Naive thymus-derived CD8-positive, alpha-beta T cell (primary cell): Measurements from ENCODE around the gene PLP2. TPM values are rescaled to one million over a fixed set of nuclear protein-coding genes. Genes with fewer than 3 reads are reported as not detected.

Source experiments
- ATAC-seq, 2 donors: fragments of 150-1000 bp; cut with Tn5 transposase in 1 of 2; sonication (Bioruptor Pico), chemical (Tn5 transposase) in 1 of 2; 1 replicate in 1 of 2; 2 replicates in 1 of 2; pipeline ENCODE4 v1.10.0; 2021; ENCODE audit warnings: mild to moderate bottlenecking in 2 of 2, moderate library complexity in 2 of 2
- POLR2A ChIA-PET: fragments of 350-600 bp; sonication (Branson Sonifier 250); formaldehyde crosslinking; loops from one replicate; lab custom pipeline; 2021; ENCODE audit warnings: antibody characterized with exemption; lab: Charles Lee
- DNase-seq, 10 donors: peaks; one replicate each; pipeline versions ENCODE4 v3.0.0 to v3.0.0-alpha.2; 2020 to 2022
- H3K27ac Mint-ChIP-seq, 10 donors: one replicate each; pipeline ENCODE4 v1.8.0; 2020 to 2022; ENCODE audit warnings: mild to moderate bottlenecking in 10 of 10, mixed read lengths in 10 of 10, moderate library complexity in 4 of 10, inconsistent platforms in 1 of 10
- H3K27me3 Mint-ChIP-seq, 5 donors: one replicate each; pipeline ENCODE4 v1.8.0; 2021 to 2022; ENCODE audit warnings: mixed read lengths in 5 of 5
- H3K36me3 Mint-ChIP-seq, 3 donors: one replicate each; pipeline ENCODE4 v1.8.0; 2020 to 2022; ENCODE audit warnings: mixed read lengths in 3 of 3, mild to moderate bottlenecking in 2 of 3, inconsistent platforms in 1 of 3
- H3K4me1 Mint-ChIP-seq, 4 donors: one replicate each; pipeline ENCODE4 v1.8.0; 2021 to 2022; ENCODE audit warnings: mixed read lengths in 4 of 4
- H3K4me3 Mint-ChIP-seq, 10 donors: one replicate each; pipeline ENCODE4 v1.8.0; 2020 to 2022; ENCODE audit warnings: mild to moderate bottlenecking in 10 of 10, mixed read lengths in 10 of 10, moderate library complexity in 6 of 10, inconsistent platforms in 1 of 10
- H3K9me3 Mint-ChIP-seq, 9 donors: one replicate each; pipeline ENCODE4 v1.8.0; 2020 to 2022; ENCODE audit warnings: mixed read lengths in 9 of 9, mild to moderate bottlenecking in 3 of 9, inconsistent platforms in 1 of 9, moderate library complexity in 1 of 9
- polyA plus RNA-seq, 3 donors: library from polyadenylated mRNA; unstranded; fragments of 300-500 nt; fragmentation: Illumina TruSeq; gene quantifications; one replicate each; pipeline ENCODE4 v1.2.3, GENCODE V29; 2021
- total RNA-seq, 8 experiments: library from RNA in 2 of 8; stranded (reverse) in 2 of 8; gene quantifications; one replicate each; pipeline ENCODE4 v1.2.3 and lab custom pipeline; 2021 to 2026

PLP2 gene
- total and polyA plus RNA-seq, 5 experiments from 2014 or later, result 6.4 to 141 (median 117) TPM

- DNase-seq (no peak), ATAC-seq (peak; percentile 65 to 68)
- H3K9me3 Mint-ChIP-seq, result peaks cover 0 to 2% (median 0%) of the 10 kb centered on the region in 9 donors
- no peak overlapping the region for H3K4me3 Mint-ChIP-seq
- POLR2A ChIA-PET, result no interaction called here
- H3K4me1 Mint-ChIP-seq, result peaks cover 15 to 29% (median 22%) of the 10 kb centered on the region in 4 donors
- H3K36me3 Mint-ChIP-seq, result peaks cover 0 to 51% (median 0%) of the 10 kb centered on the region in 3 donors
- H3K27ac Mint-ChIP-seq, result peak overlapping the region in 5 of 10 donors; percentile 27 to 80 (median 74)
- no peaks in the 10 kb centered on the region for H3K27me3 Mint-ChIP-seq
Observed at GRCh38 chrX:49177338-49177833, 5.7 kb downstream of the PLP2 start.

GRCh38 chrX:49177873-49178480 lies 6.3 kb downstream of the PLP2 start:
- no peak for ATAC-seq
- H3K27ac Mint-ChIP-seq, result peak overlapping the region in 4 of 10 donors; percentile 27 to 80 (median 54)
- DNase-seq, result no peak

GRCh38 chrX:49178537-49178936 lies 6.8 kb downstream of the PLP2 start:
- Mint-ChIP-seq H3K4me1 (peaks cover 9 to 21% (median 15%) of the 10 kb centered on the region in 4 donors), H3K27me3 (no peaks in the 10 kb centered on the region), H3K4me3 (no peak overlapping the region), H3K36me3 (peaks cover 0 to 58% (median 0%) of the 10 kb centered on the region in 3 donors), H3K9me3 (peaks cover 0 to 2% (median 0%) of the 10 kb centered on the region in 9 donors), H3K27ac (no peak overlapping the region)
- ATAC-seq, result no peak
- DNase-seq, result no peak
- POLR2A ChIA-PET, result no interaction called here

More at GRCh38 chrX:49177873-49178480, 6.3 kb downstream of the PLP2 start:
- Mint-ChIP-seq H3K36me3 (peaks cover 0 to 56% (median 0%) of the 10 kb centered on the region in 3 donors), H3K4me1 (peaks cover 12 to 25% (median 19%) of the 10 kb centered on the region in 4 donors), H3K9me3 (peaks cover 0 to 2% (median 0%) of the 10 kb centered on the region in 9 donors), H3K4me3 (no peak overlapping the region), H3K27me3 (no peaks in the 10 kb centered on the region)
- POLR2A ChIA-PET, result no interaction called here

GRCh38 chrX:49179358-49179757 lies 7.7 kb downstream of the PLP2 start:
- H3K27me3 Mint-ChIP-seq, result no peaks in the 10 kb centered on the region
- H3K4me3 Mint-ChIP-seq, result no peak overlapping the region
- peaks cover 0 to 2% (median 0%) of the 10 kb centered on the region in 9 donors for H3K9me3 Mint-ChIP-seq
- H3K27ac Mint-ChIP-seq, result peak overlapping the region in 1 of 10 donors; percentile 27
- DNase-seq (no peak), ATAC-seq (no peak)
- POLR2A ChIA-PET, result interaction anchor here (0.6 kb wide), 1 partner anchor 8 kb away, joined by 4 read pairs; the partner anchor contains the start of gene PLP2
- H3K4me1 Mint-ChIP-seq, result peaks cover 12 to 26% (median 14%) of the 10 kb centered on the region in 4 donors
- H3K36me3 Mint-ChIP-seq, result peaks cover 0 to 54% (median 0%) of the 10 kb centered on the region in 3 donors

GRCh38 chrX:49183701-49184281 lies 12.1 kb downstream of the PLP2 start:
- DNase-seq (no peak), ATAC-seq (no peak)
- Mint-ChIP-seq H3K36me3 (peaks cover 0 to 32% (median 0%) of the 10 kb centered on the region in 3 donors), H3K9me3 (no peaks in the 10 kb centered on the region), H3K4me3 (peak overlapping the region in 7 of 10 donors; percentile 2 to 81 (median 15)), H3K27me3 (no peaks in the 10 kb centered on the region), H3K4me1 (peaks cover 8 to 33% (median 14%) of the 10 kb centered on the region in 4 donors), H3K27ac (peak overlapping the region in 4 of 10 donors; percentile 22 to 83 (median 45))
- POLR2A ChIA-PET, result interaction anchor here (0.7 kb wide), 1 partner anchor 28 kb away, joined by 3 read pairs; no protein-coding TSS in a partner anchor

GRCh38 chrX:49184294-49185281 lies 12.9 kb downstream of the PLP2 start:
- POLR2A ChIA-PET, result interaction anchor here (0.7 to 1.7 kb wide), 3 partner anchors 12 to 29 kb away, joined by 3 to 5 read pairs (median 4); no protein-coding TSS in a partner anchor

GRCh38 chrX:49186125-49187027 lies 14.7 kb downstream of the PLP2 start, which contains the start of gene PRICKLE3:
TSS of gene PRICKLE3 (minus strand) at chrX:49186373. CDS start at chrX:49186297, 76 bp downstream.
- POLR2A ChIA-PET, result interaction anchor here (0.6 to 1.7 kb wide), 3 partner anchors 20 to 127 kb away, joined by 3 to 4 read pairs (median 3); no protein-coding TSS in a partner anchor
- peaks cover 0 to 10% (median 0%) of the 10 kb centered on the region in 3 donors for H3K36me3 Mint-ChIP-seq
- H3K27me3 Mint-ChIP-seq, result no peaks in the 10 kb centered on the region
- H3K9me3 Mint-ChIP-seq, result no peaks in the 10 kb centered on the region
- DNase-seq (peak; percentile 53 to 86 (median 62)), ATAC-seq (peak; percentile 17 to 34)
- peak within 1 kb of the TSS in 6 of 10 donors; percentile 22 to 83 (median 68) for H3K27ac Mint-ChIP-seq
- H3K4me1 Mint-ChIP-seq, result peaks cover 13 to 33% (median 26%) of the 10 kb centered on the region in 4 donors
- peak within 1 kb of the TSS; percentile 73 to 91 (median 80) for H3K4me3 Mint-ChIP-seq

More at GRCh38 chrX:49184294-49185281, 12.9 kb downstream of the PLP2 start:
- peaks cover 0 to 25% (median 0%) of the 10 kb centered on the region in 3 donors for H3K36me3 Mint-ChIP-seq
- ATAC-seq (peak; percentile 49 to 52), DNase-seq (peak in 1 of 10 donors; percentile 24)
- H3K4me1 Mint-ChIP-seq, result peaks cover 11 to 33% (median 15%) of the 10 kb centered on the region in 4 donors
- H3K9me3 Mint-ChIP-seq, result no peaks in the 10 kb centered on the region
- peak overlapping the region in 7 of 10 donors; percentile 36 to 83 (median 73) for H3K27ac Mint-ChIP-seq
- peak overlapping the region; percentile 73 to 91 (median 80) for H3K4me3 Mint-ChIP-seq
- H3K27me3 Mint-ChIP-seq, result no peaks in the 10 kb centered on the region

GRCh38 chrX:49187028-49187394 lies 15.3 kb downstream of the PLP2 start:
- ATAC-seq (no peak), DNase-seq (no peak)
- POLR2A ChIA-PET, result interaction anchor here (1.0 kb wide), 1 partner anchor 22 kb away, joined by 3 read pairs; no protein-coding TSS in a partner anchor
- Mint-ChIP-seq H3K27ac (peak overlapping the region in 1 of 10 donors; percentile 71), H3K4me1 (peaks cover 13 to 33% (median 27%) of the 10 kb centered on the region in 4 donors), H3K9me3 (no peaks in the 10 kb centered on the region), H3K27me3 (no peaks in the 10 kb centered on the region), H3K4me3 (peak overlapping the region in 7 of 10 donors; percentile 30 to 91 (median 77)), H3K36me3 (peaks cover 0 to 10% (median 0%) of the 10 kb centered on the region in 3 donors)

GRCh38 chrX:49187526-49187925 lies 15.8 kb downstream of the PLP2 start:
- ATAC-seq, result no peak
- H3K27ac Mint-ChIP-seq, result peak overlapping the region in 3 of 10 donors; percentile 27 to 80 (median 60)
- peaks cover 0 to 6% (median 0%) of the 10 kb centered on the region in 3 donors for H3K36me3 Mint-ChIP-seq
- DNase-seq, result no peak
- peaks cover 10 to 33% (median 31%) of the 10 kb centered on the region in 4 donors for H3K4me1 Mint-ChIP-seq
- H3K9me3 Mint-ChIP-seq, result no peaks in the 10 kb centered on the region
- no peaks in the 10 kb centered on the region for H3K27me3 Mint-ChIP-seq
- POLR2A ChIA-PET, result no interaction called here
- H3K4me3 Mint-ChIP-seq, result peak overlapping the region in 2 of 10 donors; percentile 20 to 38

GRCh38 chrX:49188468-49189076 lies 16.9 kb downstream of the PLP2 start:
- H3K36me3 Mint-ChIP-seq, result no peaks in the 10 kb centered on the region
- H3K4me3 Mint-ChIP-seq, result peak overlapping the region in 2 of 10 donors; percentile 15 to 45
- H3K4me1 Mint-ChIP-seq, result peaks cover 12 to 43% (median 39%) of the 10 kb centered on the region in 4 donors
- DNase-seq, result no peak
- no peaks in the 10 kb centered on the region for H3K9me3 Mint-ChIP-seq
- no peaks in the 10 kb centered on the region for H3K27me3 Mint-ChIP-seq
- peak overlapping the region in 2 of 10 donors; percentile 49 to 52 for H3K27ac Mint-ChIP-seq
- POLR2A ChIA-PET, result no interaction called here
- no peak for ATAC-seq
